ENCODE measurements around the gene UBE2K.
A peak's percentile ranks its signal among the peaks of the same experiment; 100 is the strongest.

Gene UBE2K

GRCh38 chr4:39657465-39657864 lies 40.5 kb upstream of the UBE2K start:
- Histone ChIP-seq H4K91ac (ENCODE audit: low read length) (no peak overlapping the region), H3K4me2 (ENCODE audit: low read length, poor library complexity, severe bottlenecking) (no peak overlapping the region), H3K23ac (ENCODE audit: low read length in 2 of 2) (no peak overlapping the region), H3K27ac (ENCODE audit: low read length, poor library complexity, severe bottlenecking) (no peak overlapping the region), H2BK12ac (ENCODE audit: low read length in 2 of 2) (no peak overlapping the region), H2BK5ac (ENCODE audit: low read depth, low read length, poor library complexity, severe bottlenecking) (no peak overlapping the region), H3K9me3 (ENCODE audit: control insufficient read depth, low read length) (no peaks in the 10 kb centered on the region), H4K8ac (ENCODE audit: low read length) (no peak overlapping the region), H3K4me3 (ENCODE audit: insufficient read depth in 1 of 2, low read depth in 1 of 2, low read length in 2 of 2) (no peak overlapping the region), H2AK5ac (ENCODE audit: low read length, severe bottlenecking) (no peak overlapping the region), H3K4ac (ENCODE audit: low read depth in 1 of 2, low read length in 2 of 2) (no peak overlapping the region), H3K79me1 (replicated peaks; ENCODE audit: low read length, poor library complexity, severe bottlenecking) (no peaks in the 10 kb centered on the region), H2AFZ (ENCODE audit: low read depth, low read length) (no peak overlapping the region), H3K36me3 (ENCODE audit: control insufficient read depth in 1 of 2, insufficient read depth in 2 of 2, low read depth in 1 of 2, low read length in 2 of 2) (no peaks in the 10 kb centered on the region), H3K18ac (ENCODE audit: low read depth in 1 of 2, low read length in 2 of 2) (no peak overlapping the region), H3K14ac (ENCODE audit: low read length in 2 of 2) (no peak overlapping the region), H2BK15ac (ENCODE audit: low read depth, poor library complexity, severe bottlenecking) (no peak overlapping the region), H3K4me1 (ENCODE audit: control insufficient read depth, insufficient read depth, low read depth, low read length) (no peaks in the 10 kb centered on the region), H3K27me3 (ENCODE audit: control insufficient read depth in 1 of 2, insufficient read depth in 1 of 2, low read length in 2 of 2) (no peaks in the 10 kb centered on the region), H2BK120ac (ENCODE audit: low read depth, low read length) (no peak overlapping the region), H3K9ac (ENCODE audit: low read length) (no peak overlapping the region)
- 92% methylated on average over 6 of the region's 6 CpGs for WGBS
- no peak for DNase-seq

GRCh38 chr4:39658756-39659155 lies 39.2 kb upstream of the UBE2K start:
- Histone ChIP-seq H3K18ac (ENCODE audit: low read depth in 1 of 2, low read length in 2 of 2) (no peak overlapping the region), H3K4me3 (ENCODE audit: insufficient read depth in 1 of 2, low read depth in 1 of 2, low read length in 2 of 2) (no peak overlapping the region), H3K14ac (ENCODE audit: low read length in 2 of 2) (no peak overlapping the region), H3K4ac (ENCODE audit: low read depth in 1 of 2, low read length in 2 of 2) (no peak overlapping the region), H3K79me1 (replicated peaks; ENCODE audit: low read length, poor library complexity, severe bottlenecking) (no peaks in the 10 kb centered on the region), H3K36me3 (ENCODE audit: control insufficient read depth in 1 of 2, insufficient read depth in 2 of 2, low read depth in 1 of 2, low read length in 2 of 2) (no peaks in the 10 kb centered on the region), H3K23ac (ENCODE audit: low read length in 2 of 2) (no peak overlapping the region), H2BK12ac (ENCODE audit: low read length in 2 of 2) (no peak overlapping the region), H3K9ac (ENCODE audit: low read length) (no peak overlapping the region), H4K8ac (ENCODE audit: low read length) (no peak overlapping the region), H2BK15ac (ENCODE audit: low read depth, poor library complexity, severe bottlenecking) (no peak overlapping the region), H2AFZ (ENCODE audit: low read depth, low read length) (no peak overlapping the region), H3K4me1 (ENCODE audit: control insufficient read depth, insufficient read depth, low read depth, low read length) (no peaks in the 10 kb centered on the region), H2BK120ac (ENCODE audit: low read depth, low read length) (no peak overlapping the region), H3K4me2 (ENCODE audit: low read length, poor library complexity, severe bottlenecking) (no peak overlapping the region), H3K9me3 (ENCODE audit: control insufficient read depth, low read length) (no peaks in the 10 kb centered on the region), H4K91ac (ENCODE audit: low read length) (no peak overlapping the region), H3K27ac (ENCODE audit: low read length, poor library complexity, severe bottlenecking) (no peak overlapping the region), H3K27me3 (ENCODE audit: control insufficient read depth in 1 of 2, insufficient read depth in 1 of 2, low read length in 2 of 2) (no peaks in the 10 kb centered on the region), H2BK5ac (ENCODE audit: low read depth, low read length, poor library complexity, severe bottlenecking) (no peak overlapping the region), H2AK5ac (ENCODE audit: low read length, severe bottlenecking) (no peak overlapping the region)
- 91% methylated on average over 3 of the region's 3 CpGs for WGBS
- DNase-seq, result peak; percentile 15

GRCh38 chr4:39660045-39660444 lies 37.9 kb upstream of the UBE2K start:
- no peak overlapping the region for H3K4ac ChIP-seq (ENCODE audit: low read depth in 1 of 2, low read length in 2 of 2)
- no peak overlapping the region for H3K27ac ChIP-seq (ENCODE audit: low read length, poor library complexity, severe bottlenecking)
- H3K4me2 ChIP-seq (ENCODE audit: low read length, poor library complexity, severe bottlenecking), result no peak overlapping the region
- H3K4me1 ChIP-seq (ENCODE audit: control insufficient read depth, insufficient read depth, low read depth, low read length), result peaks cover 1% of the 10 kb centered on the region
- 90% methylated on average over 5 of the region's 6 CpGs for WGBS
- H2BK120ac ChIP-seq (ENCODE audit: low read depth, low read length), result no peak overlapping the region
- H3K18ac ChIP-seq (ENCODE audit: low read depth in 1 of 2, low read length in 2 of 2), result no peak overlapping the region
- no peak overlapping the region for H4K8ac ChIP-seq (ENCODE audit: low read length)
- H3K4me3 ChIP-seq (ENCODE audit: insufficient read depth in 1 of 2, low read depth in 1 of 2, low read length in 2 of 2), result no peak overlapping the region
- H3K23ac ChIP-seq (ENCODE audit: low read length in 2 of 2), result no peak overlapping the region
- no peak overlapping the region for H2BK5ac ChIP-seq (ENCODE audit: low read depth, low read length, poor library complexity, severe bottlenecking)
- H2BK12ac ChIP-seq (ENCODE audit: low read length in 2 of 2), result no peak overlapping the region
- H3K27me3 ChIP-seq (ENCODE audit: control insufficient read depth in 1 of 2, insufficient read depth in 1 of 2, low read length in 2 of 2), result no peaks in the 10 kb centered on the region
- H4K91ac ChIP-seq (ENCODE audit: low read length), result no peak overlapping the region
- no peak overlapping the region for H2AK5ac ChIP-seq (ENCODE audit: low read length, severe bottlenecking)
- no peaks in the 10 kb centered on the region for H3K9me3 ChIP-seq (ENCODE audit: control insufficient read depth, low read length)
- H2BK15ac ChIP-seq (ENCODE audit: low read depth, poor library complexity, severe bottlenecking), result no peak overlapping the region
- H3K9ac ChIP-seq (ENCODE audit: low read length), result no peak overlapping the region
- no peaks in the 10 kb centered on the region for H3K79me1 ChIP-seq (replicated peaks; ENCODE audit: low read length, poor library complexity, severe bottlenecking)
- no peaks in the 10 kb centered on the region for H3K36me3 ChIP-seq (ENCODE audit: control insufficient read depth in 1 of 2, insufficient read depth in 2 of 2, low read depth in 1 of 2, low read length in 2 of 2)
- no peak overlapping the region for H2AFZ ChIP-seq (ENCODE audit: low read depth, low read length)
- no peak overlapping the region for H3K14ac ChIP-seq (ENCODE audit: low read length in 2 of 2)
- DNase-seq, result no peak

GRCh38 chr4:39660757-39661156 lies 37.2 kb upstream of the UBE2K start:
- Histone ChIP-seq H3K4me3 (ENCODE audit: insufficient read depth in 1 of 2, low read depth in 1 of 2, low read length in 2 of 2) (no peak overlapping the region), H3K27ac (ENCODE audit: low read length, poor library complexity, severe bottlenecking) (no peak overlapping the region), H4K8ac (ENCODE audit: low read length) (no peak overlapping the region), H3K4me2 (ENCODE audit: low read length, poor library complexity, severe bottlenecking) (no peak overlapping the region), H2BK5ac (ENCODE audit: low read depth, low read length, poor library complexity, severe bottlenecking) (no peak overlapping the region), H3K4ac (ENCODE audit: low read depth in 1 of 2, low read length in 2 of 2) (no peak overlapping the region), H2BK120ac (ENCODE audit: low read depth, low read length) (no peak overlapping the region), H3K79me1 (replicated peaks; ENCODE audit: low read length, poor library complexity, severe bottlenecking) (no peaks in the 10 kb centered on the region), H3K27me3 (ENCODE audit: control insufficient read depth in 1 of 2, insufficient read depth in 1 of 2, low read length in 2 of 2) (no peaks in the 10 kb centered on the region), H2BK15ac (ENCODE audit: low read depth, poor library complexity, severe bottlenecking) (no peak overlapping the region), H2AFZ (ENCODE audit: low read depth, low read length) (no peak overlapping the region), H3K23ac (ENCODE audit: low read length in 2 of 2) (no peak overlapping the region), H3K18ac (ENCODE audit: low read depth in 1 of 2, low read length in 2 of 2) (no peak overlapping the region), H3K4me1 (ENCODE audit: control insufficient read depth, insufficient read depth, low read depth, low read length) (peaks cover 3% of the 10 kb centered on the region), H3K36me3 (ENCODE audit: control insufficient read depth in 1 of 2, insufficient read depth in 2 of 2, low read depth in 1 of 2, low read length in 2 of 2) (no peaks in the 10 kb centered on the region), H2BK12ac (ENCODE audit: low read length in 2 of 2) (no peak overlapping the region), H3K9me3 (ENCODE audit: control insufficient read depth, low read length) (no peaks in the 10 kb centered on the region), H2AK5ac (ENCODE audit: low read length, severe bottlenecking) (no peak overlapping the region), H4K91ac (ENCODE audit: low read length) (no peak overlapping the region), H3K9ac (ENCODE audit: low read length) (no peak overlapping the region), H3K14ac (ENCODE audit: low read length in 2 of 2) (no peak overlapping the region)
- WGBS, result 94% methylated on average over 6 of the region's 6 CpGs
- DNase-seq, result no peak

Data from mesenchymal stem cell (in vitro differentiated cells and primary cell).